ENCODE results near the gene SUFU.
A peak's percentile ranks its signal among the peaks of the same experiment; 100 is the strongest.

The SUFU gene

GRCh38 chr10:102555781-102556328 is 52.1 kb downstream of the SUFU start:
- DNase-seq = no peak

- no peak for DNase-seq
Observed at GRCh38 chr10:102557569-102557968, 53.8 kb downstream of the SUFU start.

- no peak for DNase-seq
Observed at GRCh38 chr10:102559764-102560163, 56.0 kb downstream of the SUFU start.

- DNase-seq = no peak
Observed at GRCh38 chr10:102564209-102564834, 60.5 kb downstream of the SUFU start.

- DNase-seq = no peak
Observed at GRCh38 chr10:102565793-102566192, 62.0 kb downstream of the SUFU start.

GRCh38 chr10:102578782-102579181 is 75.0 kb downstream of the SUFU start:
- DNase-seq = peak; percentile 29

- DNase-seq = no peak
Observed at GRCh38 chr10:102579328-102579727, 75.6 kb downstream of the SUFU start.

GRCh38 chr10:102580230-102580629 is 76.5 kb downstream of the SUFU start:
- no peak for DNase-seq

GRCh38 chr10:102581401-102581800 is 77.6 kb downstream of the SUFU start:
- DNase-seq = no peak

- DNase-seq = no peak
Observed at GRCh38 chr10:102581981-102582580, 78.3 kb downstream of the SUFU start.

GRCh38 chr10:102583435-102584417 is 80.0 kb downstream of the SUFU start:
- no peak for DNase-seq

GRCh38 chr10:102585026-102585425 is 81.3 kb downstream of the SUFU start:
- no peak for DNase-seq

GRCh38 chr10:102586858-102587257 is 83.1 kb downstream of the SUFU start:
- no peak for DNase-seq

GRCh38 chr10:102588875-102589274 is 85.1 kb downstream of the SUFU start:
- DNase-seq = no peak

- no peak for DNase-seq
Observed at GRCh38 chr10:102593074-102593803, 89.5 kb downstream of the SUFU start.

- no peak for DNase-seq
Observed at GRCh38 chr10:102593804-102594079, 90.0 kb downstream of the SUFU start.

GRCh38 chr10:102595293-102595692 is 91.5 kb downstream of the SUFU start:
- no peak for DNase-seq

GRCh38 chr10:102595897-102596296 is 92.1 kb downstream of the SUFU start:
- no peak for DNase-seq

- DNase-seq = no peak
Observed at GRCh38 chr10:102596506-102596971, 92.8 kb downstream of the SUFU start.

GRCh38 chr10:102597131-102597991 is 93.6 kb downstream of the SUFU start:
- no peak for DNase-seq

GRCh38 chr10:102598243-102598642 is 94.5 kb downstream of the SUFU start:
- DNase-seq = no peak
